GM10847 (cell line): Measurements from ENCODE around the gene HSPA13.

Source experiments
- POLR2A ChIP-seq: IDR thresholded peaks from 2 replicates; pipeline ENCODE4 v1.6.1; 2011; ENCODE audit not compliant: insufficient read length; ENCODE audit errors: extremely low read depth

The HSPA13 gene, protein sequence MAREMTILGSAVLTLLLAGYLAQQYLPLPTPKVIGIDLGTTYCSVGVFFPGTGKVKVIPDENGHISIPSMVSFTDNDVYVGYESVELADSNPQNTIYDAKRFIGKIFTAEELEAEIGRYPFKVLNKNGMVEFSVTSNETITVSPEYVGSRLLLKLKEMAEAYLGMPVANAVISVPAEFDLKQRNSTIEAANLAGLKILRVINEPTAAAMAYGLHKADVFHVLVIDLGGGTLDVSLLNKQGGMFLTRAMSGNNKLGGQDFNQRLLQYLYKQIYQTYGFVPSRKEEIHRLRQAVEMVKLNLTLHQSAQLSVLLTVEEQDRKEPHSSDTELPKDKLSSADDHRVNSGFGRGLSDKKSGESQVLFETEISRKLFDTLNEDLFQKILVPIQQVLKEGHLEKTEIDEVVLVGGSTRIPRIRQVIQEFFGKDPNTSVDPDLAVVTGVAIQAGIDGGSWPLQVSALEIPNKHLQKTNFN

DNA sequence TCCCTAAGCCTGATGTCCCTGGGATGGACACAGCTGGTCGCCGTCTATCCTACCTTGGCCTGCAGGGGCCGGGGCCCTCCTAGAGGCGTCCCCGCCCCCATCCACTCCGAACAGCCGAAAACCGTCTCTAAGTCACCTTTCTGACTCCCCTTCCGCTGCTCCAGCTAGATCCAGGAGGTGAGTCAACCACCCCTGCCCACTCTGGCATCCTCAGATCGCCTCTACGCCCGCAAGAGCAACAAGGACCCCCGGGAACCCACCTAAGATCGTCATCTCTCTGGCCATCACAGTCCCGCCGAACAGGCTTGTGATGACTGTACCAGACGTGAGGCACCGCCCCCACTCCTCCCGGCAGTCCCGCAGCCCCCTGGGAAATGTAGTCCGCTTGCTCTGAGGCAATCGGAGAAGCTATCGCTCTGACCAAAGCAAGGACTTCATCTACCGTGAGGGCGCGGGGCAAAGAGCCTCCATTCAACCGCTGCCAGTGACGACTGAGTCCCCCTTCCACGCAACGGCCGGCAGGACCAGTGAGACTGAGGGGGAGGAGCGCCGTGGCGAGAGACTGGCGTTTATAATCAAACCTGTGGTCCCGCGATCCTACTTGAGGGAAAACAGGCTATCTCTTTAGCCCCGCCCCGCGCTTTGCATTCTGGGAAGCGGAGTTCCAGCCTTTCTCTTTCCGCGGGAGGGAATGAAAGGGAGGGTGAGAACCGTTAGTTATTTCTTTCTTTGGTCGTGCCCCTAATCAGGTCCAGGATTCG, at the start of gene HSPA13:
HSPA13 (minus strand) TSS at position 312 of the 761 bp plus-strand sequence; CDS start at position 285, 27 bp downstream.
- TF ChIP-seq POLR2A, result peak; percentile 38

DNA sequence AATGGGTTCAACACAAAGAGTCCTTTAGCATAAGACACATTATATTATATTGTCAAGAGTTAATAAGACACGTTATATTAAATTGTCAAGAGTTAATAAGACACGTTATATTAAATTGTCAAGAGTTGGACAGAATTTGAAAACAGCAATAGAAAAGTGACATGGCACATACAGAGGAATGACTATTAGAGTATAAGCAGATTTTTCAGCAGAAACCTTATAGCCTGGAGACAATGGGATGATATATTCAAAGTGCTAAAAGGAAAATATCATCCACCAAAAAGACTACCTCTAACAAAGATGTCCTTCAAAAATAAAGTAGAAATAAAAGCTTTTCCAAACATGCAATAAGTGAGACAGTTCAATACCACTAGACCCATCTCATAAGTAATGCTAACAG, 36.0 kb upstream of the HSPA13 start:
- no peak for TF ChIP-seq POLR2A

DNA sequence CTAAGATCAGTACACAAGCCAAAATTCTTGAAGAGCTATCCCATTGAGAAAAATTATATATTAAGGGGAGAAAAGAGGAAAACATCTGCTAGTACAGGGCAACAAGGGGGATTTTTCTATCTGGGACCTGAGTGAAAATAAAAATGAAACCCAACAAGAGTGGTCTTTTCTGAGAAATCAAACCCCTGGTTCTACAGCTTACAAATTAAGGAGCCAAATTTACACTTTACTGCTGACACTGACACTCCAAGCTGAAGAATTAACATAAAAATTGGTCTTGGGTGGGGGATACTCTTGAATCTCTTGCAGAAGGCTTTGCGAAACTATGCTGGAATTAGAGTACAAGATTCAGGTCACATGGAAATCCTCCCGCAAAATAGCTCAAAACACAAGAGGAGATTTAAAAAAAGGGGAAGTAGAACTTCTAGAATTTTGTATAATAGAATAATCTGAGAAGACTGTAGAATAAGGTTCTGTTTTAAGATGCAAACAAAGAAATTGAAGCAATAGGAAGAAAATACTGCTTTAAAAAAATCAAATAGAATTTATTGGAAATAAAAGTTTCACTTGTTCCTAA, 32.1 kb upstream of the HSPA13 start:
- no peak for TF ChIP-seq POLR2A

DNA sequence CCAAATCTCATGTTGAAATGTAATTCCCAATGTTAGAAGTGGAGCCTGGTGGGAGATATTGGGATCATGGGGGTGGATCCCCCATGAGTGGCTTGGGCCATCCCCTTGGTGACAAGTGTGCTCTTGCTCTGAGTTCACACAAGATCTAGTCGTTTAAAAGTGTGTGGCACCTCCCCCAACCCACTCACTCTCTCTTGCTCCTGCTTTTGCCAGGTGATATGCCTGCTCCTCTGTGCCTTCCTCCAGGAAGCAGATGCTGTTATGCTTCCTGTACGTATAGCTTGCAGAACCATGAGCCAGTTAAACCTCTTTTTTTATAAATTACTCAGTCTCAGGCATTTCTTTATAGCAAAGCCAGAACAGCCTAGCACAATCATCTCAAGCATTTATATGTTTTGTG, 23.0 kb upstream of the HSPA13 start:
- TF ChIP-seq POLR2A, result no peak

DNA sequence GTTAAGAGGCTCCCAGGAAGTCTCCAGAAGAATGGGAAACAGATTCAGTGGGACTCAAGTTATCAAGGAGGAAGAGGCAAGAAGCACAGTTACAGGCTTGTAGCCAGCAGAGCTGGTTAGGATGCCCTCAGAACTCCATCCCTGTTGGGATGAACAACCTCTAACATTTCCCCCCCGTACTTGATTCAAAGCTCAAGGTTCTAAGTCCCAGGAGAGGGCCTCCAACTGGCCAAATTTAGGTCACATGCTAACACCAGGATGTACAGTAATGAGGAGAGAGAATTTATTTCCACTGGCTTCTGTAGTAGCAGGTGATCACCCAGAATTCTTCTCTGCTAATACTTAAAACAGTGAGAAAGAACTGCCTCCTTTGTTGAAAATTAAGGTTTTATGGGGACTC, 22.3 kb upstream of the HSPA13 start:
- no peak for TF ChIP-seq POLR2A

DNA sequence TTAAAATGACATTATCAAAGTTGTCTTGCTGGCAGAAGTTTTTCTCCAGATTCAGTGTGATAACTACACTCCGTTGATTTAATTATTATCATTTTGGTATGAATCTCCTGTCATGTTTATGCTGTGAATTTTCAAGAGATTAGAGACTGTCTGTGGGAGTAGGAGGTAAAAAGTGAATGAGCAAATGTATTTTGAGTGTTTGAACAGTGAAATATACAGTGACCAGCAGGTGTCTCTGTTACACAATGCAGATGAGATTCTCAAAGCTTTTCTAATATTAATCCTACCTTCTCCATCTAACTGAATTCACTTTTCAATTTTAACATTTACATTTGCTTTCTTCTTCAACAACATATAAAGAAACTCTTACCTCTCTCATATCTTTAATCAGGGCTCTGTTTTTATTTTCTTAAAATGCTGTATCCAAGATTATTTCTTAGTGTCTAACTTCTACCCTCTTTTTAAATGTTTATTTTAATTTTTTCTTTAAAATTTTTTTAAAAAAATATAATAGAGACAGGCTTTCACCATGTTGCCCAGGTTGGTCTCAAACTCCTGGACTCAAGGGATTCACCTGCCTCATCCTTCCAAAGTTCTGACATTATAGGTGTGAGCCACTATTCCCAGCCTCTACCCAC, 20.9 kb upstream of the HSPA13 start:
- no peak for TF ChIP-seq POLR2A

DNA sequence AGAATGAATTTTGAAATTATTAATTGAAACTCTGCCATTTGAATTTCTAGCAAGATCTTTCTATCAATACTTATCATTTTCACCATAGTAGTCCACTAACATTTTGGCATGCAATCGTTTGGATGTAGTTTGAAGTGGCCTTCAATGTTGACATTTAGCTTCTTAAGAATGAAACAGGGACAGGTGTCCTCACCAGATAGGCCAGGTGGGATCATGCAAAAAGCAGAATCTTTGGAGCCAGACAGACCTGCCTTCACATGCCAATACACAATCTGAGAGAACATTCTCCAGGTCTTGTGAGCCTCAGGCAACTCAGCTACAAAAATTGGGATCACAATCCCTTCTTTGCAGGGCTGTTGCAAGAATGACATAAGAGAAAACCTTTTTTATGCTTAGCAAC, 18.3 kb upstream of the HSPA13 start:
- no peak for TF ChIP-seq POLR2A

DNA sequence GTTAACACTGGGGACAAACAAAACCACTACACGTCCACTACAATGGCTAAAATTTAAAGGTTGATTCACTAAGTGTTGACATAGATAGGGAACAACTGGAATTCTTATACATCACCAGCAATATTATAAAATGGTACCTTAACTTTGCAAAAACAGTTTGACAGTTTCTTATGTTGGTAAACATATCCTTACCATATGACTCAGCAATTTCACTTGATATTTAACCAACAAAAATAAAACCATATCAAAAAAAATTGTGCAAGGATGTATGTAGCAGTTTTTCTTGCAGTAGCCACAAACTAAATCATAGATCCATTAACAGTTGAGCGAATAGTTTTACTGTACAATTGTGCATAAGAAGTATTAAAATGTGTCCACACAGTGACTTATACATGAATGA, 5.3 kb upstream of the HSPA13 start:
- TF ChIP-seq POLR2A, result no peak

DNA sequence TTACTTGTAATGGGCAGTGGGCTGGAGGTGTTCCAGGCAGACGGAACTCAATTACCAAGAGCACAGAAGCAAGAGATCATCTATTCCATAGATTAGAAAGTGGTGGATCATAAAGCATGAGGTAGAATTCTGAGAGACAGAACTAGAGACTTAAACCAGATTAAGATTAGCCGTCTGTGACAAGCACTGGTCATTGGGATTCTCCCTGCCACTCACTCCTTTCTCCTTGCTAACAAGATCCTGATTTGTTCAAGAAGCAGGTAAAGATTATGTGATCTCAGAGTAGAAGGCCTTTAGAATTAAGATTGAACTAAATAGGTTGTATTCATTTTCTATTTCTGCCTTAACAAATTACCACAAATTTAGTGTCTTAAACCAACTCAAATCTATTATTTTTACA, 1.5 kb upstream of the HSPA13 start:
- no peak for TF ChIP-seq POLR2A

DNA sequence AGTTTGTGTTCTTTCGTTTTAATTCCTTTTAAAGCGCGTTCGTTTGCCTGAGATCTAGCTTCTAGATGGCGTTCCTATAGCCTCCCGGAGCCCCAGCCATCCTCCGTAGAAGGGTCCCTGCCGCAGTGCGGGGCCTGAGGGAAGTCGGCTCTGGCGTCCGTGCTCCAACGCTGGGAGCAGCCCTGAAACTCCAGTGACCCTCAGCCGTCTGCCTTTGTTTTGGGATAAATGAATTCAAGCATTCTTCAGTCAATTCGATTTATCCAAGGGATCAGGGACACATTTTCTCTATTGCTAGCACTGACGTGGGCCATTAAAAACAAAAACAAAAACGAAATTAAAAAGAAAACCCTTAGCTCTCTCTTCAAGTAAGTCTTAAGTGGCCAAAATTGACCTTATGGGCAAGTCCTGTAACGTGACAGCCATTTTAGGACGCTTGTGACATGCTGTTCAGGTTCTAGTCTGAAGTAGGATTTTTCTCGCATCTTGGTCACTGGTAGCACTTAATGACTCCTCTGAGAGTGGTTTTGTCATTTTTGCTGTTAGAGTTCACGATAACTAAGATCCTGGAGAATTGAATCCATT, 742 bp upstream of the HSPA13 start:
- no peak for TF ChIP-seq POLR2A

DNA sequence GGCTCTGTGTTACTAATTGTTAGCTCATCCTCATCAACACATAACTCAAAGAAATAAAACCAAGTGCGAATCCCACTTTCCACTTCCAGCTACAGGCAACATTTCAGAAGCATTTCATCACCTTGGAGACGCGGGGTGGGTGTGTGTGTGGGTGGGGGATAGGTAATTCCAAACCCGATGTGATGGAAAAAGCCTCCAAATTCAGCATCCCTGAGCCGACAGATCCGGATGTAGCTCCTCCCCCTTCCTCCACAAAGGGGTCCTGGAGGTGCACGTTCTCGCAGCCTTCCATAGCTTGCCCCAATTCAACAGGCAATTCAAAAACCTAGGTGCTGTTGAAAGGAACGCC, 486 bp downstream of the HSPA13 start:
- TF ChIP-seq POLR2A, result no peak

DNA sequence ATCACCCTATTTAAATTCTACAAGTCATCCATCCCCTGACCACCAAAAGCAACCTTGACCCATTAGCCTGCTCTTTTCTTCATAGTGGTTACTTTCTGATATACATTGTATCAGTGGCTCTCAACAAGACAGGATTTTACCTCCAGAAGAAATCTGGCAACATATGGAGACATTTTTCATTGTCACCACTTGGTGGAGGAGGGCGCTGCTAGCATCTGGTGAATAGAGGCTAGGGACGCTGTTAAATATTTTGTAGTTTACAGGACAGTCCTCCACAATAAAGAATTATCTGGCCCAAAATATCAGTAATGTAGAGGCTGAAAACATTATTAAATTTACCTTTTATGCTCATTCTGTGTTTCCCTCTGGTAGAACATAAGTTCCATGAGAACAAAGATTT, 6.1 kb downstream of the HSPA13 start:
- no peak for TF ChIP-seq POLR2A

DNA sequence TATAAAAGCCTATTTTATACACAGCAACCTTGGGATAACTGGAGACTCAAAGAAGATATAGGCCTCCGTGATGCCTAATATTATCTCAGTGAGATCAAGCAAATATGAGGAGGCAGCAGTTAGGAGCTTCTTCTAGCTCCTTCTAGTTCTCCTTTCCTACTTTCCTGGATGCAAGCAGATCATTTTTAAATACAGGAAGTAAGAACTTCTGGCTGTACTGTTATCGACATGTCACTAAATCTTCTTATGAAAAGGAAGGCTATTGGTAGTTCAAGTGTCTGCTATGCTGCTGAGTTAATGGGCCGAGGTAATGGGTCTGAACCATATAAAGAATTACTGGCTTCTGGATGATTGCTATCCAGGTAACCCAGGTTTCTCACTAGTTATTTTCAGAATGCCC, 15.9 kb downstream of the HSPA13 start:
- TF ChIP-seq POLR2A, result no peak

DNA sequence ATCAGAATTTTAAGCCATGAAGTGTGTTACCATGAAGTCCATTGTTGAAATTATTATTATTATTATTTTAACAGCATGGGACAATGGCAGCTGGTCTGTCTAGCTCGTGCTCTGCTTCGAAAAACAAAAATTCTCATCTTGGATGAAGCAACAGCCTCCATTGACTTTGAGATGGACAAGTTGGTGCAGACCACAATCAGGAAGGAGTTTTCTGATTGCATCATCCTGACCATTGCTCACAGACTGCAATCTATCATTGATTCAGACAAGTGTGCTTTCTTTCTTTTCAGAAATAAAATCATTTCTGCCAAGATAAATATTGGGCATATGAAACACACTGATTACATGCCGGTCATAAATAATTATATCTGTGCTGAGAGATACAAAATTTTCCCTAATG, 21.0 kb downstream of the HSPA13 start:
- TF ChIP-seq POLR2A, result no peak

DNA sequence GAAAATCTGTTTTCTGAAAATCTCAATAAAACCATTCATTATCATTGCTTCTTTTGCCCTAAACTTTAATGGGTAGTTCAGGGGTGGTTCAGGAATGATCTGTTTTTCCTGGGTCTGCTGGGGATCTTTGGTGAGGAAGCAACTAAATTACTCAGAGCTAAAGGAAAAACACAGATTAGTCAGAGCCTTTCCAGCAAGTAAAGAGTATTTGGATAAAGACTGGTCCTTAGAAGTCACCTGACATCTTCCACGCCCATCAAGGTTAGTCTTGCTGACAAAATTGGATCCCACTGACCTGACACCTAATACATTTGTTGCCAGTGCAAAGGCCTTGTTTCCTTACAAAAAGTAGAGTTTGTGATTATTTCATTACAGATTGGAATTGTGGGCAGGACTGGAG, 24.2 kb downstream of the HSPA13 start:
- TF ChIP-seq POLR2A, result no peak

DNA sequence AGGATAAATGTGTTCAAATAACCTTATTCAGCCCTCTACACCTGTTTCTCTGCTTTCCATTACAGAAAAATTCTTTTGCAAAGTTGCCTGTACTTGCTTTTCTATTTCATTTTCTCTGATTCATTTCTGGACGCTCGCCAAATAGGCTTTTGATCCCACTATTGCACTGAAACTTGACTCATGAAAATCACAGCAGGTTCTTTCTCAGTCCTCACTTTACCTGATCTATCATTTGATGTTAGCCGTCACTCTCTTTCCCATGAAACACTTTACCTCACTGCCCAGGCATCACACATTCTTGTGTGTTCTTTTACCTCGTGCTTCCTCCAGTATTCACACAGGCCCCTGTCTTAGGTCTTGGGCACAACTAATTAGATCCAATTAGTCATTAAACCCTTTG, 26.2 kb downstream of the HSPA13 start:
- TF ChIP-seq POLR2A, result no peak

DNA sequence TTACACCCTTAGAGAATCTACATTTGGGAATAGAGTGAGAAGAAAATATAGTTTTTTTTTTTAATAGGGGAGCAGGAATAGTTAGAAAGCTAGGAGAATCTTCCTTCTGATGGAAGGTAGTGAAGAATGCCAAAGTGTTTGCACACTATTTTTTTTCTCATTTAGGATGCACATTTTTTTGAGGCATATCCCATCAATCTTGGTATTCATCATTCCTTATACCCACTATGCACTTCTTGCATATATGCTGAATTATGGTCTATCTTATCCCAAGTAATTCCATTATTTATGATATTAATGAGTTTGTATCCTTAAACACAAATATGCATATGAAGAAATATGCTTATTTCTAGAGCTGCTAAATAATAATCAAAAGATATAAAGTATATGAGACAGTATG, 28.4 kb downstream of the HSPA13 start:
- no peak for TF ChIP-seq POLR2A
